MM.1S (cell line): ENCODE data around the gene WEE2.

ENCODE experiments used
- CTCF ChIP-seq: fragments of 300-600 bp; sonication (generic); IDR thresholded peaks from 2 replicates; pipeline ENCODE4 v1.5.1; 2016; ENCODE audit warnings: antibody characterized with exemption, low read length, mixed read lengths
- EZH2phosphoT487 ChIP-seq: fragments of 300-600 bp; sonication (generic); IDR thresholded peaks from 2 replicates; pipeline ENCODE4 v1.6.1; 2018; ENCODE audit warnings: antibody characterized with exemption, low read length

- TF ChIP-seq EZH2phosphoT487 (no peak), CTCF (no peak; the same call in 1 of the 2 replicates)
Measured at GRCh38 chr7:141710301-141710700, 2.1 kb downstream of the WEE2 start.
